ENCODE results near the gene TSR3.

Gene TSR3

GRCh38 chr16:1322407-1322806, 29.3 kb downstream of the TSR3 start:
- no peak for DNase-seq

- no peak for DNase-seq
Observed at GRCh38 chr16:1320658-1321240, 30.9 kb downstream of the TSR3 start.

GRCh38 chr16:1320097-1320496, 31.6 kb downstream of the TSR3 start:
- DNase-seq, result no peak

GRCh38 chr16:1319041-1319440, 32.6 kb downstream of the TSR3 start:
- no peak for DNase-seq

GRCh38 chr16:1318268-1318545, 33.5 kb downstream of the TSR3 start:
- DNase-seq, result no peak

- DNase-seq, result no peak
Observed at GRCh38 chr16:1317479-1318267, 34.0 kb downstream of the TSR3 start.

- DNase-seq, result no peak
Observed at GRCh38 chr16:1316033-1316405, 35.7 kb downstream of the TSR3 start.

- no peak for DNase-seq
Observed at GRCh38 chr16:1315081-1316032, 36.3 kb downstream of the TSR3 start.

GRCh38 chr16:1314399-1315068, 37.1 kb downstream of the TSR3 start:
- no peak for DNase-seq

- no peak for DNase-seq
Observed at GRCh38 chr16:1313721-1314369, 37.8 kb downstream of the TSR3 start.

GRCh38 chr16:1312903-1313302, 38.8 kb downstream of the TSR3 start:
- no peak for DNase-seq

- DNase-seq, result no peak
Observed at GRCh38 chr16:1312467-1312816, 39.2 kb downstream of the TSR3 start.

- no peak for DNase-seq
Observed at GRCh38 chr16:1311738-1312466, 39.8 kb downstream of the TSR3 start.

GRCh38 chr16:1311212-1311737, 40.4 kb downstream of the TSR3 start:
- no peak for DNase-seq

GRCh38 chr16:1310832-1311200, 40.9 kb downstream of the TSR3 start:
- DNase-seq, result no peak

- DNase-seq, result peak; percentile 28
Observed at GRCh38 chr16:1309888-1310831, 41.5 kb downstream of the TSR3 start.

- DNase-seq, result peak; percentile 96
Observed at GRCh38 chr16:1308977-1309885, 42.4 kb downstream of the TSR3 start, which contains the start of gene UBE2I. TSS of gene UBE2I (plus strand) at chr16:1309636. CDS start at chr16:1314031, 4,395 bp downstream.

- DNase-seq, result no peak
Observed at GRCh38 chr16:1308036-1308976, 43.4 kb downstream of the TSR3 start.

Measured in effector CD8-positive, alpha-beta T cell (primary cell).